ENCODE measurements around the gene CD22. TPM values are rescaled to one million over a fixed set of nuclear protein-coding genes. Genes with fewer than 3 reads are reported as not detected.

Gene CD22
- polyA plus RNA-seq, 1 donor from 2014 or later: not detected

DNA sequence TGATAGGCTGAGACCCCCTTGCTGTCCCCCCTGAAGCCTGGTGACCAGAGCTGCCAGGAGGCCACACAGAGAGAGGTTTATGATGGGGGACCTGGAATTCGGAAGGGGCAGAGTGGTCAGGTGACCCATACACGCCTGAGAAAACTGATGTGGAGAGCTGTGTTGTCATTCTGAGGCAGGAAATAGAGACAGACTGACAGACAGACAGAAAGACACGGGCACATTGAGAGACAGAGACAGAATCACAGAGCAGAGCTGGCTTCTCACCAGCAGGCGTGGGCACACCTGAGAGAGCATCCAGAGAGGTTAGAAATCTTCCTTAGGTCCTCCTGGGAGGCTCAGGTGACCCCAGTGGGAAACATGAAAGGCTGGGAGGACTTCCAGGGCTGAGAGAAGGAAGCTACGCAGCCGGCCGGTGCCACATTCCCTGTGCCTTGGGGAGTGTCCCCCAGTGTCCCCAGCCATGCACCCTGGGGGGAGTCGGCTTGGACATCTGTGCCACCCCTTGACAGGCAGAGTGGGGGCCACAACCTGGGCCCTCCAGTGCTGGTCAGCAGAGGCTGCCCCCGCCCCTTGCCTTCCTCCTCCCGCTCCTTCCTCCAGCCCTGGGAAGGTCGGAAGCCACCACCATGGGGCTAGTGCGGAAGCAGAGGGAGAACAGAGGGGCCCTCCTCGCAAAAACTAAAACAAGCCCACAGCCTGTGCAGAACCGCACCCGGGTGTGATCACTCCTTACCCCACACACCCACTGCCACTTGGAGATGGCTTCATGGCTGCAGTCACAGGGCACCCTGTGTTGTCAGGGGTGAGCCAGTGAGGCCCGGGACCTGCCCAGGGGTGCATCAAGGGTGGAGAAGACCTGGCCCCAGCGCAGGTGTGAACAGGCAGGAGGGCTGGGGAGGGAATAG lies 20.9 kb downstream of the CD22 start:
- Histone ChIP-seq H3K36me3 (ENCODE audit: insufficient read depth, low read length) (no peaks in the 10 kb centered on the region), H3K9me3 (ENCODE audit: low read length) (no peaks in the 10 kb centered on the region), H4K20me1 (ENCODE audit: insufficient read depth) (no peaks in the 10 kb centered on the region), H3K9me2 (ENCODE audit: insufficient read depth, low read length) (no peaks in the 10 kb centered on the region), H3K27ac (ENCODE audit: low read length) (no peak overlapping the region), H3K27me3 (ENCODE audit: insufficient read depth, low read depth, low read length) (no peaks in the 10 kb centered on the region), H3K9ac (ENCODE audit: low read length) (no peak overlapping the region), H3F3A (ENCODE audit: insufficient read depth, low read length, poor library complexity, severe bottlenecking) (no peaks in the 10 kb centered on the region), H3K4me3 (ENCODE audit: low read length) (no peak overlapping the region), H3K4me2 (ENCODE audit: low read length) (no peak overlapping the region), H3K79me2 (replicated peaks; ENCODE audit: insufficient read depth, low read length) (no peaks in the 10 kb centered on the region), H2AFZ (ENCODE audit: low read depth, low read length) (no peak overlapping the region)
- TF ChIP-seq TAF1 (IDR thresholded peaks at IDR 0.05; ENCODE audit: low read depth): no peak
- TF ChIP-seq, protein P1, sequence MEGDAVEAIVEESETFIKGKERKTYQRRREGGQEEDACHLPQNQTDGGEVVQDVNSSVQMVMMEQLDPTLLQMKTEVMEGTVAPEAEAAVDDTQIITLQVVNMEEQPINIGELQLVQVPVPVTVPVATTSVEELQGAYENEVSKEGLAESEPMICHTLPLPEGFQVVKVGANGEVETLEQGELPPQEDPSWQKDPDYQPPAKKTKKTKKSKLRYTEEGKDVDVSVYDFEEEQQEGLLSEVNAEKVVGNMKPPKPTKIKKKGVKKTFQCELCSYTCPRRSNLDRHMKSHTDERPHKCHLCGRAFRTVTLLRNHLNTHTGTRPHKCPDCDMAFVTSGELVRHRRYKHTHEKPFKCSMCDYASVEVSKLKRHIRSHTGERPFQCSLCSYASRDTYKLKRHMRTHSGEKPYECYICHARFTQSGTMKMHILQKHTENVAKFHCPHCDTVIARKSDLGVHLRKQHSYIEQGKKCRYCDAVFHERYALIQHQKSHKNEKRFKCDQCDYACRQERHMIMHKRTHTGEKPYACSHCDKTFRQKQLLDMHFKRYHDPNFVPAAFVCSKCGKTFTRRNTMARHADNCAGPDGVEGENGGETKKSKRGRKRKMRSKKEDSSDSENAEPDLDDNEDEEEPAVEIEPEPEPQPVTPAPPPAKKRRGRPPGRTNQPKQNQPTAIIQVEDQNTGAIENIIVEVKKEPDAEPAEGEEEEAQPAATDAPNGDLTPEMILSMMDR (IDR thresholded peaks at IDR 0.05; ENCODE audit: poor library complexity, severe bottlenecking): no peak
- TF ChIP-seq RAD21 (conservative IDR thresholded peaks at IDR 0.05): no peak

GRCh38 chr19:35350591-35350990 lies 21.6 kb downstream of the CD22 start:
- Histone ChIP-seq H2AFZ (ENCODE audit: low read depth, low read length) (no peak overlapping the region), H4K20me1 (ENCODE audit: insufficient read depth) (no peaks in the 10 kb centered on the region), H3K27me3 (ENCODE audit: insufficient read depth, low read depth, low read length) (no peaks in the 10 kb centered on the region), H3K9me2 (ENCODE audit: insufficient read depth, low read length) (no peaks in the 10 kb centered on the region), H3K9me3 (ENCODE audit: low read length) (no peaks in the 10 kb centered on the region), H3K4me3 (ENCODE audit: low read length) (no peak overlapping the region), H3K27ac (ENCODE audit: low read length) (no peak overlapping the region), H3K4me2 (ENCODE audit: low read length) (no peak overlapping the region), H3K79me2 (replicated peaks; ENCODE audit: insufficient read depth, low read length) (no peaks in the 10 kb centered on the region), H3K9ac (ENCODE audit: low read length) (no peak overlapping the region), H3F3A (ENCODE audit: insufficient read depth, low read length, poor library complexity, severe bottlenecking) (no peaks in the 10 kb centered on the region), H3K36me3 (ENCODE audit: insufficient read depth, low read length) (no peaks in the 10 kb centered on the region)
- no peak for TF ChIP-seq TAF1 (IDR thresholded peaks at IDR 0.05; ENCODE audit: low read depth)
- no peak for TF ChIP-seq SMC3 (conservative IDR thresholded peaks at IDR 0.05; ENCODE audit: poor library complexity)
- no peak for TF ChIP-seq POLR2AphosphoS5 (IDR thresholded peaks at IDR 0.05)
- TF ChIP-seq, protein P2, sequence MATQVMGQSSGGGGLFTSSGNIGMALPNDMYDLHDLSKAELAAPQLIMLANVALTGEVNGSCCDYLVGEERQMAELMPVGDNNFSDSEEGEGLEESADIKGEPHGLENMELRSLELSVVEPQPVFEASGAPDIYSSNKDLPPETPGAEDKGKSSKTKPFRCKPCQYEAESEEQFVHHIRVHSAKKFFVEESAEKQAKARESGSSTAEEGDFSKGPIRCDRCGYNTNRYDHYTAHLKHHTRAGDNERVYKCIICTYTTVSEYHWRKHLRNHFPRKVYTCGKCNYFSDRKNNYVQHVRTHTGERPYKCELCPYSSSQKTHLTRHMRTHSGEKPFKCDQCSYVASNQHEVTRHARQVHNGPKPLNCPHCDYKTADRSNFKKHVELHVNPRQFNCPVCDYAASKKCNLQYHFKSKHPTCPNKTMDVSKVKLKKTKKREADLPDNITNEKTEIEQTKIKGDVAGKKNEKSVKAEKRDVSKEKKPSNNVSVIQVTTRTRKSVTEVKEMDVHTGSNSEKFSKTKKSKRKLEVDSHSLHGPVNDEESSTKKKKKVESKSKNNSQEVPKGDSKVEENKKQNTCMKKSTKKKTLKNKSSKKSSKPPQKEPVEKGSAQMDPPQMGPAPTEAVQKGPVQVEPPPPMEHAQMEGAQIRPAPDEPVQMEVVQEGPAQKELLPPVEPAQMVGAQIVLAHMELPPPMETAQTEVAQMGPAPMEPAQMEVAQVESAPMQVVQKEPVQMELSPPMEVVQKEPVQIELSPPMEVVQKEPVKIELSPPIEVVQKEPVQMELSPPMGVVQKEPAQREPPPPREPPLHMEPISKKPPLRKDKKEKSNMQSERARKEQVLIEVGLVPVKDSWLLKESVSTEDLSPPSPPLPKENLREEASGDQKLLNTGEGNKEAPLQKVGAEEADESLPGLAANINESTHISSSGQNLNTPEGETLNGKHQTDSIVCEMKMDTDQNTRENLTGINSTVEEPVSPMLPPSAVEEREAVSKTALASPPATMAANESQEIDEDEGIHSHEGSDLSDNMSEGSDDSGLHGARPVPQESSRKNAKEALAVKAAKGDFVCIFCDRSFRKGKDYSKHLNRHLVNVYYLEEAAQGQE (IDR thresholded peaks at IDR 0.05; ENCODE audit: borderline replicate concordance): no peak
- TF ChIP-seq MXI1 (conservative IDR thresholded peaks at IDR 0.05; ENCODE audit: poor library complexity, severe bottlenecking): no peak
- TF ChIP-seq EP300 (conservative IDR thresholded peaks at IDR 0.05; ENCODE audit: poor library complexity, severe bottlenecking): no peak
- TF ChIP-seq EZH2 (IDR thresholded peaks at IDR 0.05; ENCODE audit: borderline replicate concordance, insufficient read depth, low read length, poor library complexity, severe bottlenecking): no peak
- TF ChIP-seq, protein P1 (IDR thresholded peaks at IDR 0.05; ENCODE audit: poor library complexity, severe bottlenecking): no peak
- TF ChIP-seq RAD21 (conservative IDR thresholded peaks at IDR 0.05): no peak

All from neural cell (in vitro differentiated cells).